Trophoblast cell (in vitro differentiated cells and primary cell): ENCODE measurements around the gene SLC13A2.

Experiments used
- DNase-seq, 2 donors: peaks; one replicate each; pipeline ENCODE4 v3.0.0-alpha.2; 2016
- H2AFZ ChIP-seq: 2 replicates; pipeline ENCODE4 v1.6.1; 2013; ENCODE audit warnings: low read length, moderate library complexity, mild to moderate bottlenecking; ENCODE audit not compliant: insufficient read depth, poor library complexity
- H2AK5ac ChIP-seq: 2 replicates; pipeline ENCODE4 v1.6.1; 2013; ENCODE audit warnings: mild to moderate bottlenecking, low read length
- H2BK120ac ChIP-seq: 2 replicates; pipeline ENCODE4 v1.6.1; 2013; ENCODE audit warnings: low read length, mild to moderate bottlenecking, moderate library complexity; ENCODE audit not compliant: insufficient read depth, poor library complexity
- H2BK12ac ChIP-seq: 2 replicates; pipeline ENCODE4 v1.6.1; 2013; ENCODE audit warnings: mild to moderate bottlenecking, low read length, moderate library complexity
- H2BK5ac ChIP-seq: 2 replicates; pipeline ENCODE4 v1.6.1; 2013; ENCODE audit warnings: low read length, low read depth, moderate library complexity, mild to moderate bottlenecking; ENCODE audit not compliant: poor library complexity
- H3K14ac ChIP-seq: 2 replicates; pipeline ENCODE4 v1.6.1; 2013; ENCODE audit warnings: mild to moderate bottlenecking, low read length
- H3K18ac ChIP-seq: 2 replicates; pipeline ENCODE4 v1.6.1; 2013; ENCODE audit warnings: mild to moderate bottlenecking, low read length
- H3K23ac ChIP-seq: 2 replicates; pipeline ENCODE4 v1.6.1; 2013; ENCODE audit warnings: low read length
- H3K27ac ChIP-seq: 2 replicates; pipeline ENCODE4 v1.5.1; 2013; ENCODE audit warnings: low read depth, mild to moderate bottlenecking, inconsistent platforms, low read length, moderate library complexity
- H3K27me3 ChIP-seq: 2 replicates; pipeline ENCODE4 v1.6.1; 2013; ENCODE audit warnings: inconsistent platforms, mild to moderate bottlenecking, low read length, moderate library complexity; ENCODE audit not compliant: insufficient read depth
- H3K36me3 ChIP-seq, 2 experiments: 1 replicate in 1 of 2; 2 replicates in 1 of 2; pipeline ENCODE4 v1.6.1; 2013; ENCODE audit warnings: low read length in 2 of 2, mild to moderate bottlenecking in 2 of 2, moderate library complexity in 1 of 2; ENCODE audit not compliant: insufficient read depth in 2 of 2, control insufficient read depth in 1 of 2
- H3K4ac ChIP-seq: 2 replicates; pipeline ENCODE4 v1.6.1; 2013; ENCODE audit warnings: low read depth, mild to moderate bottlenecking, low read length, moderate library complexity
- H3K4me1 ChIP-seq, 2 experiments: 1 replicate in 1 of 2; 2 replicates in 1 of 2; pipeline ENCODE4 v1.6.1; 2013; ENCODE audit warnings: low read length in 2 of 2, mild to moderate bottlenecking in 2 of 2, moderate library complexity in 1 of 2; ENCODE audit not compliant: insufficient read depth in 2 of 2, control insufficient read depth in 1 of 2
- H3K4me2 ChIP-seq: 2 replicates; pipeline ENCODE4 v1.6.1; 2013; ENCODE audit warnings: inconsistent platforms, mild to moderate bottlenecking, low read length, moderate library complexity
- H3K4me3 ChIP-seq: 2 replicates; pipeline ENCODE4 v1.5.1; 2013; ENCODE audit warnings: mild to moderate bottlenecking, low read depth, low read length, inconsistent platforms
- H3K79me1 ChIP-seq: one replicate; pipeline ENCODE4 v1.6.1; 2013; ENCODE audit warnings: low read length
- H3K79me2 ChIP-seq: 2 replicates; pipeline ENCODE4 v1.6.1; 2013; ENCODE audit warnings: low read length, mild to moderate bottlenecking; ENCODE audit not compliant: control insufficient read depth, insufficient read depth, poor library complexity
- H3K9ac ChIP-seq: 2 replicates; pipeline ENCODE4 v1.6.1; 2013; ENCODE audit warnings: mild to moderate bottlenecking, low read length
- H3K9me3 ChIP-seq: 2 replicates; pipeline ENCODE4 v1.6.1; 2013; ENCODE audit warnings: low read depth, mild to moderate bottlenecking, control low read depth, inconsistent platforms, low read length; ENCODE audit not compliant: insufficient read depth
- H4K12ac ChIP-seq: 2 replicates; pipeline ENCODE4 v1.6.1; 2013; ENCODE audit warnings: low read depth, mild to moderate bottlenecking, low read length, moderate library complexity
- H4K8ac ChIP-seq: 2 replicates; pipeline ENCODE4 v1.6.1; 2013; ENCODE audit warnings: low read depth, mild to moderate bottlenecking, low read length, moderate library complexity
- H4K91ac ChIP-seq: one replicate; pipeline ENCODE4 v1.6.1; 2013; ENCODE audit warnings: low read depth, mild to moderate bottlenecking, low read length, moderate library complexity
- WGBS: extraction: QIAGEN DNeasy Blood & Tissue Kit; methylation state at CpG from one replicate; pipeline ENCODE4 v1.1.7; 2013; ENCODE audit warnings: missing lambda C conversion rate; ENCODE audit not compliant: insufficient read length, insufficient coverage; ENCODE audit errors: extremely low coverage; 5-methylcytosine and 5-hydroxymethylcytosine counted together

SLC13A2 gene

GRCh38 chr17:28470266-28470913 is 3.1 kb upstream of the SLC13A2 start:
- Histone ChIP-seq H4K8ac (no peak overlapping the region), H3K9ac (no peak overlapping the region), H2BK5ac (no peak overlapping the region), H2AK5ac (no peak overlapping the region), H3K36me3 (no peaks in the 10 kb centered on the region), H3K4me1 (peaks cover 2 to 4% of the 10 kb centered on the region in 2 experiments), H3K79me1 (no peaks in the 10 kb centered on the region), H3K23ac (no peak overlapping the region), H4K12ac (no peak overlapping the region), H3K18ac (no peak overlapping the region), H3K4me2 (no peak overlapping the region), H3K14ac (no peak overlapping the region), H3K79me2 (no peaks in the 10 kb centered on the region), H3K27ac (no peak overlapping the region), H3K4ac (no peak overlapping the region), H2BK12ac (no peak overlapping the region), H4K91ac (no peak overlapping the region), H3K4me3 (no peak overlapping the region), H3K27me3 (no peaks in the 10 kb centered on the region), H3K9me3 (no peaks in the 10 kb centered on the region), H2BK120ac (no peak overlapping the region), H2AFZ (no peak overlapping the region)
- DNase-seq: no peak
- WGBS: no CpG with 5 or more reads among the region's 7 CpGs

DNA sequence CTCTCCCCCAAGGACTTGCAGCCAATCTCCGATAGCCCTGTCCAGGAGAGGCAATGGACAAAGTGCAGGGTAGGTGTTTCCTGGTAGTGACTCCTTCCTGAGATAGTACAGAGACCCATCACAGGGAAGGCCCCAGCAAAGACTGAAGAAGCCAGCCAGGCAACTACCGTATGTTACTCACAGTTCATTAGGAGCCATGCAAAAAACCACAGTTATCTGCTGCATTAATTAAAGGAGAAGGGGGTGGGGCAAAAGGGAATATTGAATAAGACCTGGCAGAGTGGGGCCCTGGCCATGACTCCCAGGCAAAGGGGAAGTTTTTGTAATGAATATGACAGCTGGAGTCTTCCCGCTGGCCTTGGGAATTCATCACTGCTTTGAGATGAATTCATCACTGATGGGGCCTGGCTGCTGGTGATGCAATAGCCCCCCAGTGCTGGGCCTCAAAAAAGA is 2.5 kb upstream of the SLC13A2 start:
- Histone ChIP-seq H3K4me3 (no peak overlapping the region), H4K8ac (no peak overlapping the region), H3K9ac (no peak overlapping the region), H3K9me3 (no peaks in the 10 kb centered on the region), H3K18ac (no peak overlapping the region), H3K23ac (no peak overlapping the region), H3K36me3 (no peaks in the 10 kb centered on the region), H3K4me2 (no peak overlapping the region), H3K27ac (no peak overlapping the region), H2BK120ac (no peak overlapping the region), H3K79me2 (no peaks in the 10 kb centered on the region), H3K4ac (no peak overlapping the region), H2AFZ (no peak overlapping the region), H3K4me1 (peaks cover 2 to 4% of the 10 kb centered on the region in 2 experiments), H4K91ac (no peak overlapping the region), H2AK5ac (no peak overlapping the region), H2BK5ac (no peak overlapping the region), H4K12ac (no peak overlapping the region), H2BK12ac (no peak overlapping the region), H3K14ac (no peak overlapping the region), H3K27me3 (no peaks in the 10 kb centered on the region), H3K79me1 (no peaks in the 10 kb centered on the region)
- WGBS: no CpG with 5 or more reads among the region's 3 CpGs
- DNase-seq: peak in 1 of 2 donors; percentile 15

DNA sequence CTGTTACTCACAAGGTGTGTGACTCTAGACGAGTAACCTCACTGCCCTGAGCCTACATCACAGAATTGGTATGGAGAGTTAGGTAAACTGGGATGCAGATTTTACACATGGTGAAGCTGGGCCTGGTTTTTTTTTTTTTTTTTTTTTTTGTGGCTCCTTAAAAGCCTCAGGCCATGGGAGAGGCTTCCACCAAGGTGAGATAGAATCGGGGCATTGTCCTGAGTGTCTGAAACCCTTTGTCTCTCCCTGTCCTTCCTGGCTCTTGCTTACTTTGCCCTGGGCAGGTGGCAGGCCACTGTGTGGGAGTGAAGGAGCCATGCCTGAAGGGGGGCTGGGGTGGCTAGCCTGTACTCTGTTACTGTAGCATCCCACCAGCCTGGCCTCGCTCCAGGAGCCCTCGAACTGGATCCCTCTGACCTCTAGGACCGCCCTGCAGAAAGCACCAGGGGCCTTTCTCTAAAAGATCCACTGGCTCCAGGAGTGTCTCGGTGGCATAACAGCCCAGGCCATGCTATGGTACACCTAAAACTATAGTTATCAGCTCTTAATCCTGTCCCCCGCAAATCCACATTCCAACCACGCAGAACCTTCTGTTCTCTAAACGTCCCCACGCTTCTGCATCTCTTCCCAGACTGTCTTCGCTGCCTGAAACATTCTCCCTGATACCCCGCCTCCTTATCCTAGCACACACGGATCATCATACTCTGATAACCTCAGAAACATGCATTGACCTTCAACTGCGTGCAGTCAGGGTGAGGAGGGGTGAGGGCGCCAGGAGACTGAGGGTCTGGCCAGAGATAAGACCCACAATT is 1.7 kb upstream of the SLC13A2 start:
- H3K36me3 ChIP-seq: no peaks in the 10 kb centered on the region
- WGBS: no CpG with 5 or more reads among the region's 15 CpGs
- H3K27me3 ChIP-seq: no peaks in the 10 kb centered on the region
- H3K27ac ChIP-seq: no peak overlapping the region
- H3K9ac ChIP-seq: no peak overlapping the region
- H3K4ac ChIP-seq: no peak overlapping the region
- H2BK5ac ChIP-seq: no peak overlapping the region
- no peaks in the 10 kb centered on the region for H3K79me1 ChIP-seq
- H3K4me2 ChIP-seq: no peak overlapping the region
- no peak overlapping the region for H2BK120ac ChIP-seq
- no peak overlapping the region for H2AK5ac ChIP-seq
- no peak overlapping the region for H4K91ac ChIP-seq
- peaks cover 2 to 4% of the 10 kb centered on the region in 2 experiments for H3K4me1 ChIP-seq
- no peaks in the 10 kb centered on the region for H3K9me3 ChIP-seq
- no peak overlapping the region for H2BK12ac ChIP-seq
- no peak overlapping the region for H3K14ac ChIP-seq
- no peak overlapping the region for H4K8ac ChIP-seq
- DNase-seq: peak; percentile 54 to 86
- no peak overlapping the region for H2AFZ ChIP-seq
- H3K79me2 ChIP-seq: no peaks in the 10 kb centered on the region
- H3K4me3 ChIP-seq: no peak overlapping the region
- no peak overlapping the region for H3K18ac ChIP-seq
- no peak overlapping the region for H4K12ac ChIP-seq
- no peak overlapping the region for H3K23ac ChIP-seq

- Histone ChIP-seq H2BK5ac (no peak overlapping the region), H2AFZ (no peak overlapping the region), H3K9me3 (no peaks in the 10 kb centered on the region), H3K27me3 (no peaks in the 10 kb centered on the region), H4K8ac (no peak overlapping the region), H3K4ac (no peak overlapping the region), H3K18ac (no peak overlapping the region), H3K4me2 (no peak overlapping the region), H3K36me3 (no peaks in the 10 kb centered on the region), H3K79me2 (no peaks in the 10 kb centered on the region), H4K91ac (no peak overlapping the region), H3K27ac (no peak overlapping the region), H3K9ac (no peak overlapping the region), H3K79me1 (no peaks in the 10 kb centered on the region), H3K14ac (no peak overlapping the region), H2BK120ac (no peak overlapping the region), H3K23ac (no peak overlapping the region), H2BK12ac (no peak overlapping the region), H3K4me3 (no peak overlapping the region), H3K4me1 (peaks cover 2 to 4% of the 10 kb centered on the region in 2 experiments), H2AK5ac (no peak overlapping the region), H4K12ac (no peak overlapping the region)
- no CpG with 5 or more reads among the region's 7 CpGs for WGBS
- no peak for DNase-seq
These were observed 460 bp upstream of the SLC13A2 start for GRCh38 chr17:28472871-28473497.
